GM23338 (cell line): ENCODE measurements around the gene VPREB3.

Source experiments
- EZH2 ChIP-seq: fragments of 200-600 bp; sonication (generic); IDR thresholded peaks from one replicate; pipeline ENCODE4 v1.8.0; 2017; ENCODE audit warnings: antibody characterized with exemption, mild to moderate bottlenecking, low read depth; ENCODE audit not compliant: unreplicated experiment
- POLR2AphosphoS5 ChIP-seq: IDR thresholded peaks from 2 replicates; pipeline ENCODE4 v1.6.1; 2016; ENCODE audit warnings: antibody characterized with exemption, low read depth
- STAT1 ChIP-seq: IDR thresholded peaks from one replicate; pipeline ENCODE4 v1.6.1; 2016; ENCODE audit warnings: antibody characterized with exemption; ENCODE audit not compliant: unreplicated experiment
- TF ChIP-seq, protein P1 (sequence below), 2 experiments: fragments of 200-600 bp in 1 of 2; sonication (generic) in 1 of 2; conservative IDR thresholded peaks; 2 replicates each; pipeline versions ENCODE4 v1.5.1 to v1.6.1; 2016 to 2017; ENCODE audit warnings: antibody characterized with exemption in 2 of 2, low read depth in 2 of 2, mild to moderate bottlenecking in 2 of 2, moderate library complexity in 1 of 2

DNA sequence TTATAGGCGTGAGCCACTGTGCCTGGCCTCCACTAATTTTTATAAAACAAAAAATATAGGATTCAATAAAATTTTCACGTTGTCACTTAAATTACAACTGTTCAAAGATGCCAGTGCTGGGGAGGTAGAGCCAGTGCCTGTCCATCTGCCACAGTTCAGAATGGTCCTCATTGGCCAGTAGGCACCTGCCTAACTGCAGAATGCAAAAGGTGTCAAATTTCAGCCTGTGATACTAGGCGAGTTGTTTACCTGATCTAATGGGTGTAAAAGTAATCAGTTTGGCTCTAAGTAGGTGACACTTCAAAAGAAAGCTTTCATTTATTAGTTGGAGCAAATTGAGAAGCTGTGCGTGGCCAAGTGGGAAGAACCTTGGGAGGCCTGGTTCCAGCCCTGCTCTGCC, 34.9 kb upstream of the VPREB3 start:
- TF ChIP-seq, protein P1, sequence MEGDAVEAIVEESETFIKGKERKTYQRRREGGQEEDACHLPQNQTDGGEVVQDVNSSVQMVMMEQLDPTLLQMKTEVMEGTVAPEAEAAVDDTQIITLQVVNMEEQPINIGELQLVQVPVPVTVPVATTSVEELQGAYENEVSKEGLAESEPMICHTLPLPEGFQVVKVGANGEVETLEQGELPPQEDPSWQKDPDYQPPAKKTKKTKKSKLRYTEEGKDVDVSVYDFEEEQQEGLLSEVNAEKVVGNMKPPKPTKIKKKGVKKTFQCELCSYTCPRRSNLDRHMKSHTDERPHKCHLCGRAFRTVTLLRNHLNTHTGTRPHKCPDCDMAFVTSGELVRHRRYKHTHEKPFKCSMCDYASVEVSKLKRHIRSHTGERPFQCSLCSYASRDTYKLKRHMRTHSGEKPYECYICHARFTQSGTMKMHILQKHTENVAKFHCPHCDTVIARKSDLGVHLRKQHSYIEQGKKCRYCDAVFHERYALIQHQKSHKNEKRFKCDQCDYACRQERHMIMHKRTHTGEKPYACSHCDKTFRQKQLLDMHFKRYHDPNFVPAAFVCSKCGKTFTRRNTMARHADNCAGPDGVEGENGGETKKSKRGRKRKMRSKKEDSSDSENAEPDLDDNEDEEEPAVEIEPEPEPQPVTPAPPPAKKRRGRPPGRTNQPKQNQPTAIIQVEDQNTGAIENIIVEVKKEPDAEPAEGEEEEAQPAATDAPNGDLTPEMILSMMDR (conservative IDR thresholded peaks at IDR 0.05; ENCODE audit: low read depth in 2 of 2), result no peak
- no peak for TF ChIP-seq STAT1
- no peak for TF ChIP-seq POLR2AphosphoS5
- TF ChIP-seq EZH2, result no peak
